Prostate gland (tissue), 2 donors: ENCODE results near the gene NLRP1. TPM values are rescaled to one million over a fixed set of nuclear protein-coding genes. Genes with fewer than 3 reads are reported as not detected.

Experiments used
- DNase-seq: peaks from one replicate; pipeline ENCODE4 v3.0.0-alpha.2; 2019; ENCODE audit warnings: low spot score
- H3K27ac ChIP-seq, 2 donors: fragments of 200-600 bp; sonication (generic); 2 replicates each; pipeline ENCODE4 v1.5.1; 2017 to 2019
- H3K27me3 ChIP-seq: fragments of 200-600 bp; sonication (generic); replicated peaks from 2 replicates; pipeline ENCODE4 v1.5.1; 2019; ENCODE audit not compliant: insufficient read depth
- H3K36me3 ChIP-seq, 2 donors: fragments of 200-600 bp; sonication (generic); 1 replicate in 1 of 2; 2 replicates in 1 of 2; pipeline versions ENCODE4 v1.5.1 to v1.8.1; 2017 to 2019
- H3K4me1 ChIP-seq: fragments of 200-600 bp; sonication (generic); replicated peaks from 2 replicates; pipeline ENCODE4 v1.5.1; 2019
- H3K4me3 ChIP-seq, 2 donors: fragments of 200-600 bp; sonication (generic); 2 replicates each; pipeline ENCODE4 v1.5.1; 2017 to 2019
- H3K9me3 ChIP-seq: fragments of 200-600 bp; sonication (generic); 2 replicates; pipeline ENCODE4 v1.5.1; 2017
- POLR2A ChIP-seq: fragments of 450-650 bp; IDR thresholded peaks from one replicate; pipeline ENCODE4 v1.6.1; 2016; ENCODE audit warnings: antibody characterized with exemption, mild to moderate bottlenecking
- POLR2AphosphoS5 ChIP-seq: sonication (generic); formaldehyde crosslinking; IDR thresholded peaks from one replicate; pipeline ENCODE4 v1.6.1; 2017; ENCODE audit warnings: antibody characterized with exemption
- WGBS: methylation state at CpG from one replicate; pipeline ENCODE4 v1.1.5; 2018; 5-methylcytosine and 5-hydroxymethylcytosine counted together
- intact Hi-C: fragments of 100-400 bp; cut with DNase I; formaldehyde crosslinking; loops from one replicate; pipeline ENCODE4 v1.14.2; 2022
- total RNA-seq, 2 donors: library from RNA; depleted of rRNA; stranded (reverse); fragments of >200 nt; gene quantifications; one replicate each; pipeline ENCODE4 v1.1.0, GENCODE V29; 2016
- TF ChIP-seq, protein P1 (sequence below), 4 experiments: fragments of 200-600 bp in 2 of 4; fragments of 450-650 bp in 2 of 4; sonication (generic) in 2 of 4; IDR thresholded peaks; 1 replicate in 3 of 4; 2 replicates in 1 of 4; pipeline ENCODE4 v1.5.1; 2016 to 2019; ENCODE audit warnings: antibody characterized with exemption in 4 of 4, mild to moderate bottlenecking in 2 of 4, moderate library complexity in 2 of 4

NLRP1 gene
- total RNA-seq, 2 donors from 2014 or later, result 10.7 to 29.9 TPM

DNA sequence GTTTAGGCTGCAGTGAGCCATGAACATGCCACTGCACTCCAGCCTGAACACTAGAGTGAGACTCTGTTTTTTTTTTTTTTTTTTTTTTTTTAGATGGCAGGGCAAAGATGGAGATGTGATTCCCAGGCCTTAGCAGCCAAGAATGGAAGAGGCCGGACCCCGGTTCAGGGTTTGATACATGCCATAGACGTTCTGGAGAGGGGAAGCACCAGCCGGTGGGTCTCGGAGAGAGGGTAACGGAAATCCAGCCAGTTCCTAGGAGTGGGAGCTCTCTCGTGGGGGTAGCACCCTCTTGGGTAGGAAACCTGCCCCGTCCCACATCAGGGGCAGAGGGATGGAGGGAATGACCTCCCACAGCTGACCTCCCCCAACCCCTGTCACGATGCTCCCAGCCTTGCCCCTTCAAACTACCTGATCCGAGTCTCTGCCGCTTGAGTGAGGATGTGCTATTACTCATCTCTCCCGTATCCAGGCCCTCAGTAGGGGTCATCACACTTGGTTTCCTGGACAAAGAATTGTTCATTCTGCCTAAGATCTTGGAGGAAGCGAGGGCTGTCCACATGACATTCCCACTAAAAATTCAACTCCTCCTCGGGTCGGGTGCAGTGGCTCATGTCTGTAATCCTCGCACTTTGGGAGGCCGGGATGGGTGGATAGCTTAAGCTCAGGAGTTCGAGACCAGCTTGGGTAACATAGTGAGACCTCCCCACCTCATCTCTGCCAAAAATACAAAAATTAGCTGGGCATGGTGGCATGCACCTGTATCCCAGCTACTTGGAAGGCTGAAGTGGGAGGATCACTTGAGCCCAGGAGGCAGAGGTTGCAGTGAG lies 50.6 kb downstream of the NLRP1 start:
- Histone ChIP-seq H3K36me3 (no peaks in the 10 kb centered on the region), H3K27ac (no peak overlapping the region), H3K4me1 (no peaks in the 10 kb centered on the region), H3K9me3 (no peaks in the 10 kb centered on the region), H3K4me3 (no peak overlapping the region), H3K27me3 (no peaks in the 10 kb centered on the region)
- no peak for TF ChIP-seq POLR2A
- WGBS, result 87% methylated on average over 18 of the region's 18 CpGs
- no peak for DNase-seq
- intact Hi-C loops, result no loop called here

DNA sequence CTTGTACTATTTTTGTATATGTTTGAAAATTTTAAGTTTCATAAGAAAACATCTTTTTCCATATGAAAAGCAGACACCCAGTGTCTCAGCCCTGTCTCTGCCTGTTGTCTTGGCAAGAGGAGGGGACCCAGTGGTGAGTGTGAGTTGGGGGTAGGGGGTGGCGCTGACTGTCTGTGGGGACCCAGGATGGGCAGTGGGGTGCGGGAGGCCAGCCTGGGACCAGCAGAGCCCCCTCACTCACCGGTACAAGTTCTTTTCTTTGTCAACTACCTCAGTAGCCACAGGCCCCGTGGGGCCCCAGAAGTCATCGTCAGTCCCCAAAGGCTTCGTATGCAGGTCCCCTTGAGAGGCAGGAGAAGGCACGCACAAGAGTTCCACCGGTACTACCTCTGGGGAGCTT lies 51.7 kb downstream of the NLRP1 start:
- Histone ChIP-seq H3K27me3 (no peaks in the 10 kb centered on the region), H3K4me3 (no peak overlapping the region), H3K27ac (no peak overlapping the region), H3K36me3 (no peaks in the 10 kb centered on the region), H3K9me3 (no peaks in the 10 kb centered on the region), H3K4me1 (no peaks in the 10 kb centered on the region)
- DNase-seq, result no peak
- intact Hi-C loops, result no loop called here
- WGBS, result 92% methylated on average over 8 of the region's 8 CpGs
- TF ChIP-seq POLR2AphosphoS5, result no peak
- TF ChIP-seq, protein P1, sequence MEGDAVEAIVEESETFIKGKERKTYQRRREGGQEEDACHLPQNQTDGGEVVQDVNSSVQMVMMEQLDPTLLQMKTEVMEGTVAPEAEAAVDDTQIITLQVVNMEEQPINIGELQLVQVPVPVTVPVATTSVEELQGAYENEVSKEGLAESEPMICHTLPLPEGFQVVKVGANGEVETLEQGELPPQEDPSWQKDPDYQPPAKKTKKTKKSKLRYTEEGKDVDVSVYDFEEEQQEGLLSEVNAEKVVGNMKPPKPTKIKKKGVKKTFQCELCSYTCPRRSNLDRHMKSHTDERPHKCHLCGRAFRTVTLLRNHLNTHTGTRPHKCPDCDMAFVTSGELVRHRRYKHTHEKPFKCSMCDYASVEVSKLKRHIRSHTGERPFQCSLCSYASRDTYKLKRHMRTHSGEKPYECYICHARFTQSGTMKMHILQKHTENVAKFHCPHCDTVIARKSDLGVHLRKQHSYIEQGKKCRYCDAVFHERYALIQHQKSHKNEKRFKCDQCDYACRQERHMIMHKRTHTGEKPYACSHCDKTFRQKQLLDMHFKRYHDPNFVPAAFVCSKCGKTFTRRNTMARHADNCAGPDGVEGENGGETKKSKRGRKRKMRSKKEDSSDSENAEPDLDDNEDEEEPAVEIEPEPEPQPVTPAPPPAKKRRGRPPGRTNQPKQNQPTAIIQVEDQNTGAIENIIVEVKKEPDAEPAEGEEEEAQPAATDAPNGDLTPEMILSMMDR (IDR thresholded peaks at IDR 0.05), result no peak
- TF ChIP-seq POLR2A, result no peak

DNA sequence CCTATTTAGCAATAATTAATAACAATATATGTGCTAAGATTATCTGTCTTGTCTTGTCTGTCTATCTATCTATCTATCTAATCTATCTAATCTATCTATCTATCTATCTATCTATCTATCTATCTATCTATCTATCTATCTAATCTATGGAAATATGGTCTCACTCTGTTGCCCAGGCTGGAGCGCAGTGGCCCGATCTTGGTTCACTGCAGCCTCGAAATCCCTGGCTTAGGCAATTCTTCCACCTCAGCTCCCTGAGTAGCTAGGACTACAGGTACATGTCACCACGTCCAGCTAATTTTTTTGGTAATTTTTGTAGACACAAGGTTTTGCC lies 53.3 kb downstream of the NLRP1 start:
- 96% methylated on average over 4 of the region's 4 CpGs for WGBS
- Histone ChIP-seq H3K27ac (no peak overlapping the region), H3K27me3 (no peaks in the 10 kb centered on the region), H3K4me1 (no peaks in the 10 kb centered on the region), H3K36me3 (no peaks in the 10 kb centered on the region), H3K4me3 (no peak overlapping the region), H3K9me3 (no peaks in the 10 kb centered on the region)
- no peak for DNase-seq
- intact Hi-C loops, result no loop called here
- TF ChIP-seq POLR2AphosphoS5 (no peak), POLR2A (no peak)

DNA sequence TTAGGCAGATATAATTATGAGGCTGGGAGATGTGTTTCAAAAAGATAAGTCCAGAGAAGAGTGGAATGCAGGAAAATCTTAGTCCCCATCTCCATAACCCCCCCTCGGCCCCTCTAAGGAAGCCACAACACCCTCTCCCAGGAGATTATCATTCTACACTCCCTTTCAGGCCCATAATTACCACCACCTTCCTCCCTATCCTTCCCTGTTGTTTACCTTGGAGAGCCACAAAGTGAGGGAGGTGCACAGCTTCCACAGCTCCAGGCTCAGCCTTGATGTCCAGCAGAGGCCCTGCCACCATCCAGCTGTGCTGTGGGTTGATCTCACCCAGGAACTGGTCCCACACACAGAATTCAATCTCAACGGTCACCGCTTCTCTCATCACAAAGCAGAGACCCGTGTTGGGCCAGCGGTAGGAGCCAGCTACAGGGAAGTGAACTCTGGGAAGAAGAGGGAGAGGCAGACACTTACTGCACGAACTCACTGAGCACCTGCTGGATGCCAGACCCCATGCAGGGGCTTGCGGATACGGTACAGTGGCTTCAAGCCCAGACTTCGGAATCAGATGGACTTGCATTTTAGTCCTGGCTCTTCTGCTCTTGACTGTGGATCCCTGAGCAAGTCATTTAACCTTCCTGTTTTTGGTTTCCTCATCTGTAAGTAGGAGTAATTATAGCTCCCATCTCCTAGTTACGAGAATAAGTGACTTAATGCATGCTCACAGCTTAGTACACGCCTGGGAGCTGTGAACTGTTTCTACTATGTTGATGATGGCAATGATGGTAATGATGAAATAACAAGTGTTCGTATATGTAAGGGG lies 53.8 kb downstream of the NLRP1 start:
- no peak for DNase-seq
- TF ChIP-seq, protein P1 (IDR thresholded peaks at IDR 0.05), result no peak
- no peak for TF ChIP-seq POLR2A
- TF ChIP-seq POLR2AphosphoS5, result no peak
- 82% methylated on average over 12 of the region's 12 CpGs for WGBS
- Histone ChIP-seq H3K4me3 (no peak overlapping the region), H3K9me3 (no peaks in the 10 kb centered on the region), H3K27ac (no peak overlapping the region), H3K27me3 (no peaks in the 10 kb centered on the region), H3K4me1 (no peaks in the 10 kb centered on the region), H3K36me3 (no peaks in the 10 kb centered on the region)
- intact Hi-C loops, result no loop called here

DNA sequence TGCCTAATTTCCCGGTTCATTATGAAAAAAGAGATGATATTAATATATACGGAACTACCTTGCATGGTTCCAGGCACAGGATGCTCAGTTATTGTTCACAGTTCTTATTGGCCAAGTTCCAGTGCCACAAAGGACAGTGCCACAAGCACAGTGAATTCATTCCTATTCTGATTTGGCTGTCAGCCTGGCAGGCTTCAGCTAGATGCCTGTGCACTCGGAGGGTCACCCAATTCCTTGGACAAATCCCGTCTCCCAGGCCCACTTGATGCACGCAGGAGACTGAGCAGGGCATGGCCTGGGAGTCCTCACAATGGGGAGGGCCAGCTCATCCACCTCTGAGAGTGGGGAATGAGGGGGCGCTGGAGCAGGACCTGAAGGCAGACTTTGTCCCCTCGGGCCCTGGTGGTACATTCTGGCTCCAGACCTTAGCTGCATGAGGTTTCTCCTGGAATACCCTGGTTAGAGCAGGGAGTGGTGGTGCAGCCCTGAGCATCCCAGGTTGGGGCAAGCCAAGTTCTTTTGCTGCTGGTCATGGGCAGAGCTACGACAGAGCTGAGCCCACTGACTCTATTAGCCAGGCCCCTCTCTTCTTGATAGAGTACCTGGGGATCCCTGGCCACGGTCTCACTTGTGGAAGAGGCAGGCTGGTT lies 56.6 kb downstream of the NLRP1 start:
- WGBS, result 81% methylated on average over 9 of the region's 9 CpGs
- TF ChIP-seq, protein P1 (IDR thresholded peaks at IDR 0.05), result no peak
- TF ChIP-seq POLR2AphosphoS5 (no peak), POLR2A (no peak)
- intact Hi-C loops, result no loop called here
- Histone ChIP-seq H3K4me3 (no peak overlapping the region), H3K27ac (no peak overlapping the region), H3K36me3 (no peaks in the 10 kb centered on the region), H3K27me3 (no peaks in the 10 kb centered on the region), H3K9me3 (no peaks in the 10 kb centered on the region), H3K4me1 (no peaks in the 10 kb centered on the region)
- no peak for DNase-seq
